Activated CD8-positive, alpha-beta T cell treated with anti-CD3 and anti-CD28 coated beads for 36 hours (primary cell): ENCODE measurements around the gene DNAJC11. TPM values are rescaled to one million over a fixed set of nuclear protein-coding genes. Genes with fewer than 3 reads are reported as not detected.
"Not testable (repeated sequence)": the region's sequence is repeated elsewhere in the genome, so short reads cannot be mapped to it uniquely, and the experiment has no call there.

Experiments
- ATAC-seq: fragments of 200-7000 bp; cut with Tn5 transposase; one replicate; pipeline ENCODE4 v1.10.0; 2021; ENCODE audit warnings: mild to moderate bottlenecking, moderate library complexity
- CTCF ChIA-PET: fragments of 350-600 bp; sonication (Branson Sonifier 250); formaldehyde crosslinking; loops from one replicate; lab custom pipeline; 2021; ENCODE audit warnings: antibody characterized with exemption; lab: Charles Lee
- POLR2A ChIA-PET: fragments of 350-600 bp; sonication (Branson Sonifier 250); formaldehyde crosslinking; loops from one replicate; lab custom pipeline; 2021; ENCODE audit warnings: antibody characterized with exemption; lab: Charles Lee
- DNase-seq: peaks from one replicate; pipeline ENCODE4 v3.0.0-alpha.2; 2020
- H3K27ac Mint-ChIP-seq: one replicate; pipeline ENCODE4 v1.8.0; 2021; ENCODE audit warnings: mild to moderate bottlenecking, mixed read lengths
- H3K27me3 Mint-ChIP-seq: one replicate; pipeline ENCODE4 v1.8.0; 2021; ENCODE audit warnings: mixed read lengths
- H3K36me3 Mint-ChIP-seq: one replicate; pipeline ENCODE4 v1.8.0; 2021; ENCODE audit warnings: low read depth, mixed read lengths
- H3K4me1 Mint-ChIP-seq: one replicate; pipeline ENCODE4 v1.8.0; 2021; ENCODE audit warnings: low read depth, mixed read lengths
- H3K4me3 Mint-ChIP-seq: one replicate; pipeline ENCODE4 v1.8.0; 2021; ENCODE audit warnings: mild to moderate bottlenecking, moderate library complexity, mixed read lengths
- H3K9me3 Mint-ChIP-seq: one replicate; pipeline ENCODE4 v1.8.0; 2021; ENCODE audit warnings: mixed read lengths
- CTCF ChIP-seq: fragments of 200-600 bp; IDR thresholded peaks from one replicate; pipeline ENCODE4 v1.8.0; 2022; ENCODE audit warnings: antibody characterized with exemption, mild to moderate bottlenecking
- intact Hi-C: fragments of 100-400 bp; cut with micrococcal nuclease; formaldehyde crosslinking; loops from one replicate; pipeline ENCODE4 v1.10.0; 2022
- total RNA-seq, 2 experiments: library from RNA; stranded (reverse); gene quantifications; one replicate each; pipeline ENCODE4 v1.2.3, GENCODE V29; 2021

Gene DNAJC11
- total RNA-seq, 2 experiments from 2014 or later: 52.8 to 53.3 TPM

- intact Hi-C loops: no loop called here
- peaks cover 3% of the 10 kb centered on the region for H3K4me1 Mint-ChIP-seq
- no peaks in the 10 kb centered on the region for H3K27me3 Mint-ChIP-seq
- H3K27ac Mint-ChIP-seq: no peak overlapping the region
- H3K9me3 Mint-ChIP-seq: no peaks in the 10 kb centered on the region
- peaks cover 35% of the 10 kb centered on the region for H3K36me3 Mint-ChIP-seq
- POLR2A ChIA-PET: interaction anchor here (0.9 to 1.0 kb wide), 2 partner anchors 9 to 28 kb away, joined by 3 to 4 read pairs; no protein-coding TSS in a partner anchor
- CTCF ChIA-PET: interaction anchor here (1.0 kb wide), 1 partner anchor 29 kb away, joined by 3 read pairs; the partner anchor contains the start of gene DNAJC11
- no peak for ATAC-seq
- no peak for TF ChIP-seq CTCF
- H3K4me3 Mint-ChIP-seq: no peak overlapping the region
- no peak for DNase-seq
Observed at GRCh38 chr1:6672558-6672957, 29.1 kb downstream of the DNAJC11 start.

- intact Hi-C loops: no loop called here
- CTCF ChIA-PET: no interaction called here
- H3K4me3 Mint-ChIP-seq: no peak overlapping the region
- H3K4me1 Mint-ChIP-seq: no peaks in the 10 kb centered on the region
- H3K27me3 Mint-ChIP-seq: no peaks in the 10 kb centered on the region
- DNase-seq (no peak), ATAC-seq (no peak)
- H3K36me3 Mint-ChIP-seq: peaks cover 22% of the 10 kb centered on the region
- POLR2A ChIA-PET: no interaction called here
- TF ChIP-seq CTCF: no peak
- H3K27ac Mint-ChIP-seq: no peak overlapping the region
- H3K9me3 Mint-ChIP-seq: no peaks in the 10 kb centered on the region
Observed at GRCh38 chr1:6668503-6668902, 33.1 kb downstream of the DNAJC11 start.

- CTCF ChIA-PET: interaction anchor here (0.7 kb wide), 1 partner anchor 21 kb away, joined by 3 read pairs; no protein-coding TSS in a partner anchor
- no peak for TF ChIP-seq CTCF
- no peaks in the 10 kb centered on the region for H3K27me3 Mint-ChIP-seq
- no peaks in the 10 kb centered on the region for H3K4me1 Mint-ChIP-seq
- ATAC-seq (no peak), DNase-seq (no peak)
- H3K27ac Mint-ChIP-seq: no peak overlapping the region
- POLR2A ChIA-PET: interaction anchor here (0.6 kb wide), 1 partner anchor 9 kb away, joined by 3 read pairs; no protein-coding TSS in a partner anchor
- H3K4me3 Mint-ChIP-seq: no peak overlapping the region
- H3K9me3 Mint-ChIP-seq: no peaks in the 10 kb centered on the region
- peaks cover 28% of the 10 kb centered on the region for H3K36me3 Mint-ChIP-seq
- intact Hi-C loops: no loop called here
Observed at GRCh38 chr1:6667139-6667538, 34.5 kb downstream of the DNAJC11 start.

GRCh38 chr1:6666696-6667095 is 34.9 kb downstream of the DNAJC11 start:
- no peak for TF ChIP-seq CTCF
- no peaks in the 10 kb centered on the region for H3K9me3 Mint-ChIP-seq
- H3K27ac Mint-ChIP-seq: no peak overlapping the region
- peaks cover 28% of the 10 kb centered on the region for H3K36me3 Mint-ChIP-seq
- DNase-seq (no peak), ATAC-seq (no peak)
- ChIA-PET POLR2A (no interaction called here), CTCF (no interaction called here)
- no peak overlapping the region for H3K4me3 Mint-ChIP-seq
- no peaks in the 10 kb centered on the region for H3K27me3 Mint-ChIP-seq
- H3K4me1 Mint-ChIP-seq: no peaks in the 10 kb centered on the region
- intact Hi-C loops: no loop called here

- H3K4me1 Mint-ChIP-seq, ATAC-seq, DNase-seq, intact Hi-C loops, H3K27me3 Mint-ChIP-seq, H3K9me3 Mint-ChIP-seq, H3K27ac Mint-ChIP-seq, H3K4me3 Mint-ChIP-seq: not testable (repeated sequence)
- ChIA-PET POLR2A (interaction anchor here (0.9 to 1.6 kb wide), 2 partner anchors 10 to 16 kb away, joined by 3 to 4 read pairs; no protein-coding TSS in a partner anchor), CTCF (interaction anchor here (2.5 kb wide), 1 partner anchor 16 kb away, joined by 8 read pairs; no protein-coding TSS in a partner anchor)
- peaks cover 22% of the 10 kb centered on the region for H3K36me3 Mint-ChIP-seq
Observed at GRCh38 chr1:6662468-6662867, 39.1 kb downstream of the DNAJC11 start.
